SU-DHL-6 (cell line): ENCODE measurements around the gene DDX52.

Source experiments
- H2AFZ ChIP-seq: fragments of 200-600 bp; sonication (generic); 2 replicates; pipeline ENCODE4 v1.6.1; 2014; ENCODE audit warnings: low read depth, mild to moderate bottlenecking, moderate library complexity, mixed read lengths, antibody characterized with exemption, low read length; ENCODE audit not compliant: severe bottlenecking
- H3F3A ChIP-seq: fragments of 200-600 bp; shearing (Covaris generic); 2 replicates; pipeline ENCODE4 v1.6.0; 2016; ENCODE audit warnings: antibody characterized with exemption, mild to moderate bottlenecking; ENCODE audit not compliant: insufficient read depth
- H3K27ac ChIP-seq: fragments of 200-600 bp; sonication (generic); 2 replicates; pipeline ENCODE4 v1.5.1; 2016; ENCODE audit warnings: low read depth, mild to moderate bottlenecking, low read length, moderate library complexity, mixed read lengths
- H3K27me3 ChIP-seq: fragments of 200-600 bp; sonication (generic), shearing (Covaris generic); 2 replicates; pipeline ENCODE4 v1.6.0; 2014; ENCODE audit warnings: mild to moderate bottlenecking, low read length
- H3K36me3 ChIP-seq: fragments of 200-600 bp; sonication (generic); 2 replicates; pipeline ENCODE4 v1.6.1; 2014; ENCODE audit warnings: mild to moderate bottlenecking, low read length, mixed read lengths
- H3K4me2 ChIP-seq: fragments of 300-600, 200-600 bp; shearing (Covaris generic), sonication (generic); 2 replicates; pipeline ENCODE4 v1.6.0; 2014; ENCODE audit warnings: low read length, low read depth, mild to moderate bottlenecking; ENCODE audit not compliant: poor library complexity, severe bottlenecking
- H3K4me3 ChIP-seq: fragments of 200-600 bp; sonication (generic); 2 replicates; pipeline ENCODE4 v1.5.1; 2014; ENCODE audit warnings: antibody characterized with exemption, low read length, mild to moderate bottlenecking, mixed read lengths; ENCODE audit not compliant: insufficient read depth, poor library complexity, severe bottlenecking
- H3K79me2 ChIP-seq: fragments of 200-600 bp; sonication (generic); 2 replicates; pipeline ENCODE4 v1.6.1; 2014; ENCODE audit warnings: mild to moderate bottlenecking, low read length, moderate library complexity; ENCODE audit not compliant: insufficient read depth
- H3K9ac ChIP-seq: fragments of 200-600 bp; sonication (generic); 2 replicates; pipeline ENCODE4 v1.7.0; 2014; ENCODE audit warnings: mild to moderate bottlenecking, low read length
- H3K9me2 ChIP-seq: fragments of 200-600 bp; sonication (generic); replicated peaks from 2 replicates; pipeline ENCODE4 v1.6.1; 2014; ENCODE audit warnings: low read length; ENCODE audit not compliant: insufficient read depth
- H3K9me3 ChIP-seq: fragments of 200-600 bp; sonication (generic); 2 replicates; pipeline ENCODE4 v1.6.1; 2014; ENCODE audit warnings: low read length, mixed read lengths; ENCODE audit not compliant: insufficient read depth
- H4K20me1 ChIP-seq: fragments of 200-600 bp; sonication (generic); 2 replicates; pipeline ENCODE4 v1.6.1; 2014; ENCODE audit warnings: low read depth, mild to moderate bottlenecking, antibody characterized with exemption, low read length, moderate library complexity, mixed read lengths
- CTCF ChIP-seq: fragments of 200-600 bp; sonication (generic); IDR thresholded peaks from one replicate; pipeline ENCODE4 v1.5.1; 2017; ENCODE audit warnings: antibody characterized with exemption, mild to moderate bottlenecking, low read length, moderate library complexity; ENCODE audit not compliant: insufficient read depth, poor library complexity, severe bottlenecking
- EZH2phosphoT487 ChIP-seq: fragments of 200-600 bp; sonication (generic), shearing (Covaris generic); conservative IDR thresholded peaks from 2 replicates; pipeline ENCODE4 v1.6.1; 2018; ENCODE audit warnings: mild to moderate bottlenecking, antibody characterized with exemption, low read length, moderate library complexity, mixed read lengths

DDX52 gene

GRCh38 chr17:37609170-37610040 is 33.8 kb downstream of the DDX52 start, which contains the start of gene SYNRG:
SYNRG (minus strand) TSS chr17:37609418; CDS start chr17:37609355, 63 bp downstream.
- peaks cover 40% of the 10 kb centered on the region for H3K79me2 ChIP-seq
- no peaks in the 10 kb centered on the region for H3K9me2 ChIP-seq
- peak within 1 kb of the TSS; percentile 98 for H3K9ac ChIP-seq
- peak within 1 kb of the TSS; percentile 75 for H2AFZ ChIP-seq
- H3K36me3 ChIP-seq = peaks cover 17% of the 10 kb centered on the region; the same call in 1 of the 2 replicates
- peaks cover 47% of the 10 kb centered on the region for H3F3A ChIP-seq
- peak within 1 kb of the TSS; percentile 94 for H3K4me2 ChIP-seq
- TF ChIP-seq EZH2phosphoT487 = no peak
- no peak for TF ChIP-seq CTCF
- no peaks in the 10 kb centered on the region for H4K20me1 ChIP-seq
- peak within 1 kb of the TSS; percentile 73 for H3K4me3 ChIP-seq
- H3K27ac ChIP-seq = peak within 1 kb of the TSS; percentile 96
- H3K9me3 ChIP-seq = no peaks in the 10 kb centered on the region
- no peaks in the 10 kb centered on the region for H3K27me3 ChIP-seq

GRCh38 chr17:37608351-37609169 is 34.7 kb downstream of the DDX52 start:
- Histone ChIP-seq H3K9ac (peak overlapping the region; percentile 98), H3K4me2 (peak overlapping the region; percentile 94), H4K20me1 (no peaks in the 10 kb centered on the region), H3K4me3 (peak overlapping the region; percentile 73), H3K36me3 (peaks cover 16% of the 10 kb centered on the region; the same call in 1 of the 2 replicates), H3F3A (peaks cover 44% of the 10 kb centered on the region), H2AFZ (peak overlapping the region; percentile 60), H3K27me3 (no peaks in the 10 kb centered on the region), H3K9me3 (no peaks in the 10 kb centered on the region), H3K9me2 (no peaks in the 10 kb centered on the region), H3K79me2 (peaks cover 49% of the 10 kb centered on the region), H3K27ac (peak overlapping the region; percentile 96)
- TF ChIP-seq EZH2phosphoT487 (no peak), CTCF (no peak)

- Histone ChIP-seq H3K9ac (peak overlapping the region; percentile 98), H3K27ac (peak overlapping the region; percentile 96), H4K20me1 (no peaks in the 10 kb centered on the region), H3K4me2 (peak overlapping the region; percentile 94), H3K79me2 (peaks cover 56% of the 10 kb centered on the region), H2AFZ (no peak overlapping the region), H3K36me3 (peaks cover 11% of the 10 kb centered on the region; the same call in 1 of the 2 replicates), H3K9me3 (no peaks in the 10 kb centered on the region), H3K9me2 (no peaks in the 10 kb centered on the region), H3K27me3 (no peaks in the 10 kb centered on the region), H3F3A (peaks cover 36% of the 10 kb centered on the region), H3K4me3 (peak overlapping the region; percentile 73)
- TF ChIP-seq CTCF = no peak
- TF ChIP-seq EZH2phosphoT487 = no peak
Measured at GRCh38 chr17:37607637-37608331, 35.5 kb downstream of the DDX52 start.
